NCI-H345 (cell line): ENCODE results near the gene CAMK2B.
"Not testable (repeated sequence)": the region's sequence is repeated elsewhere in the genome, so short reads cannot be mapped to it uniquely, and the experiment has no call there.

Experiments used
- DNase-seq: peaks from one replicate; lab custom pipeline; 2025; lab: John Stamatoyannopoulos, UW

The CAMK2B gene

DNA sequence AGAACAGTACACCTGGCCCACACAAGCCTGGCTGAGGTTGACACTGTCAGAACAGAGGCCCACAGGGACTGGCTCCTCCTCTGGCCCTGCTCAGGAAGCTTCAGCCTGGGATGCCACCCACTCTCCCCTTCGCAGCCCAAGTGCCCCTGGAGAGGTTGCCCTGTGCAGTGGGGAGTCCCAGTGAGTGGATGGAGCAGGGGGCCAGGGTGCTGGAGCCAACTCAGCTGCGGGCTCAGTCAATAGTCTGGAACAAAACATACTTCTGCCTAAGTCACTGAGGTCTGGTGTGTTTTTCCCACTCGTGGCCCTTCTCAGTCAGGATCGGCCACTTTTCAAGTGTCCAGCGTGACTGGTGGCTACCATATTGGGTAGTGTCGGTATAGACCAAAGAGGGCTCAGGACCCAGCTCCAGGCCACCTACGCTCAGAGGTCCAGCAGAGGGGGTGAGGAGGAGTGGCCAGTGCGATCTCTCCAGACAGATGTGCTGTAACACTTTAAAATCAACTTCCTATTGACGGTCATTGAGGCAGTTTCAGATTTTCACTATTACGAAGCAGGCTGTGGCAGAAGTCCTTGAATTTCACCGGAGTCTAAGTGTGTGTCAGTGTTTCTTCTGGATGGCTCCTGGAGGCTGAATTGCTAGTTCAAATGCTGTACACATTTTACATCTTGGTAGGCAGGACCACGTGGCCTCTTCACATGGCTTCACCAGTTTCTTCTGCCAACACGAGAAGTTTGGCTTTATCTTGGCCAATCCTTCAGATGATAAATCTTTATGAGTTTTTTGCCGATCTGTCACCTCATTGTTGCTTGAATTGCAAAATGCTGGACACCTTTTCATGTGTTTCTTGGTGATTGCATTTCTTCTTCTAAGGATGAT is 135.2 kb downstream of the CAMK2B start:
- DNase-seq: no peak

DNA sequence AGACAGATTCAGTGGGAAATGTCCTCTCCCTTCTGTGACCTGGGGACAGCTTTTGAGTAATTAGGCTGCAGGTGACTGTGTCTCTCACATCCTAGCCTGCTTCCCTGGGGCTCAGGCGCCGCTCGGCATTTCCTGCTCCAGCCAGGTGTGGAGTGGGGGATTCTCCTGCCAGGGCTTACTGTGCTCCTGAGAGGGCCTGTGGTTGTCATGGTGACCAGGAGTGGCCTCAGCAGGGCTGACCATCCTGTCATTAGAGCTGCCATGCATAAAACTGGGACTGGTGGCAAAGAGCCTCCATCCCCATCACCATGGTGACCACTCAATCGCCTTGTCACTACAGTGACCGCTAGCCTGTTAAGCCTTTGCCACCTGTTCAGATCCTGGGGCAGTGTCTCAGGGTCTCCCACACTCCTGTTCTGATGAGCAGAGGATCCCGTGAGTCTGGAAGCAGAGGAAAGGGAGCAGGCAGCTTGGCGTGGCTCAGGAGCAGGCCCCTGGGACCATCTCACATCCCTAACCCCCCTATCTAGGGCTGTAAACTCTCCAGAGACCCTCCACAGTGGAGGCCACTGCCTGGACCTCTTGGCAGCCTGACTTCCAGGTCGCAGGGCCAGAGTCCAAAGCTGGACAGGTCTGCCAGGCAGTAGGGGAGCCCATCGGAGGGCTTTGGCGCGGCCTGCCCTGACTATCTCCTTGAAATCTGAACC is 136.0 kb downstream of the CAMK2B start, which contains the start of gene GCK:
TSS of gene GCK (minus strand) at position 154 of the 707 bp plus-strand sequence. CDS start 486 bp downstream, outside the sequence.
- peak; percentile 21 for DNase-seq

GRCh38 chr7:44188480-44189225 is 136.7 kb downstream of the CAMK2B start:
- no peak for DNase-seq

DNA sequence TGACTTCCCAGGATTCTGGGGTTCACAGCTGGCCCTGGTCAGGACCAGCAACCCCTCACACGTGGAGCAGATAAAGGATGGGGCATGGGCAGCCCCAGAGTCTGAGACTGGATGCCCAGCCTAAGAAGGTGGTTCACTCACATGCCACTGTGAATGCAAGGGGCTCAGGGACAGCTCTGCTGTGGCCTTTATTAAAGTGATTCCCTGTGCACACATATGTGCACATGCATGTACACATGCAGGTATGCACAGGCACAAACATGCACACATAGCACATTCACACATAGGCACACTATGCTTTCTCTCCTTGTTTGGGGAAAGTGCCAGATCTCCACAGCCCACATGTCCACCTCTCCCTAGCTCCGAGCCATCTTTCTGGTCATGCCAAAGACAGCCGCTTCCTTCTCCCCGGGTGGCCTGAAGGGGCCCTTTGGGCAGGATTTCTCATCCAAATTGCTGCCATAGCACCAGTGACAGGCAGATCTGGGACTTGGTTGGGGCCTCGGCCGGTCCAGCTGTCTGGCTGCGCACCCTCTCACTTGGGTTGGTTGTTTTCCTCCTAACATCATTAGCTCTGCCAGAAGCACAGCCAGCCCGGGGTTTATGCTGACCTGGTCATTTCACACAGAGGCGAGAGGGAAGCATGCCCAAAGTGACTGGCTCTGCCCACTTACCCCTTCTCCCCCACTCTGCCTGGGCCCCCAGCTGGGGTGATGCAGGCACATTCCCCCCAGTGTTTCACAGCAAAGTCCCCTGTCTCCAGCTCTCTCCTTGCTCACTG is 137.6 kb downstream of the CAMK2B start:
- DNase-seq: no peak

GRCh38 chr7:44186736-44187135 is 138.7 kb downstream of the CAMK2B start:
- no peak for DNase-seq

- peak; percentile 8 for DNase-seq
These were observed 139.7 kb downstream of the CAMK2B start for GRCh38 chr7:44185729-44186128.

GRCh38 chr7:44184873-44185446 is 140.4 kb downstream of the CAMK2B start:
- DNase-seq: no peak

GRCh38 chr7:44184206-44184872 is 141.1 kb downstream of the CAMK2B start:
- peak; percentile 26 for DNase-seq

DNA sequence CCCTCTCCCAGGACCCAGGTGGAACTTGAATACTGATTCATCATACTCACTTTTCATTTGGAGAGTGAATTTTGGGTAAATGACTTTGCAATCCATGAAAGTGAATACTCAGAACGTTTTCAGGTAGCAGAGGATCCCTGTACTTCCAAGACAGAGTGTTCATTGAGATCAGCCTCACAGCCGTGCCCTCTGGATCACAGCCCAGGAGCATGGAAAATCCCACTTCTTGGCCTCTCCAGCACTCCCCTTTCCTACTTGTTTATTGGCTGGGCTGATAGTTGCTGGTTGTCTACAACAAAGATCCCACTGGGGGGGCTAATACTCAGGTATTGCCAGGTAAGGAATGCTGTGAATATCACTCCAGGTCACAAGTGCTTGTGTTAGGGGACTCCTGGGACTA is 142.0 kb downstream of the CAMK2B start:
- no peak for DNase-seq

DNA sequence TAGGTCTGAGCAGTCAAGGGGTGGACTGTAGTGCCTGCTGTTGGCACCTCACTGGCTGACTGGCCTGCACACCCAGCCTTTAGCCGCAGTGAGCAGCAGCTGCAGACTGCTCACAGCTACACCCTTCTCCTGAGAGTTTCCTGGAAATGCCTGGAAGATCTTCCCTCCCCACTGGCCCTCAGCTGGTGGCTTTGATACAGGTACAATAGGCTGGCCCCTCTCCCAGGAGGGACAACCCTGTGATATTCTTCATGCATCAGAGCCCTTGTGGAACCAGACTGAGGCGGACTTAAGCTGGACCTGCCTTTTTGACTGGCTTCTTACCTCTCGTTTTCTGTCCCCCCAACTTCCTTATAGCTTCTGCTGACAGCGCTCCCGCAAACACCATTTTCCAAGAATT is 142.6 kb downstream of the CAMK2B start:
- DNase-seq: no peak

GRCh38 chr7:44180631-44181030 is 144.8 kb downstream of the CAMK2B start:
- DNase-seq: no peak

DNA sequence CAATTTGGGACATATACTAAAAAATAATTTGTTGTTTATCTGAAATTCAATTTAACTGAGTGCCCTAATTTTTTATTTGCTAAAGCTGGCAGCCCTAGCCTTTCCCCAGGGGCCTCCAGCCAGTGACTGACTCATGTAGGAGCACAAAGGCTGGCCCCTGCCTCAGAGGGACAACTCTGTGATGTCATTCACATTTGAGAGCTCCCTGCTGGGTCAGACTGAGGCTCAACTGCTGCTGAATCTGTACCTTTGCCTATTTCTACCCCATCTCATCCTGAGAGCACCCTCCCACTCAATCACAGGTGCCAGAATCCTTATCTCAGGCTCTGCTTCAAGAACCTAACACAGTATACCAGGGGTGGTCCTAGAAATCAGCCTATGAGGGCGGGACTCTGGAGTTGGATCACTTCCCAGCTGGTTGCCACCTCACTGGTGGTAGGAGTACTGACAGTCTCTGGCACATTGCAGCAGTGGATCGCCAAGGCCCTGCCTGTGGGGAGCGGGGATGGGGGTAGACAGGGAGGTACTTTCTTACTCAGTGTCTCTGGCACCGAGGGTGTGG is 147.7 kb downstream of the CAMK2B start:
- peak; percentile 56 for DNase-seq

GRCh38 chr7:44176486-44176885 is 148.9 kb downstream of the CAMK2B start:
- DNase-seq: no peak

GRCh38 chr7:44175730-44176129 is 149.7 kb downstream of the CAMK2B start:
- no peak for DNase-seq

DNA sequence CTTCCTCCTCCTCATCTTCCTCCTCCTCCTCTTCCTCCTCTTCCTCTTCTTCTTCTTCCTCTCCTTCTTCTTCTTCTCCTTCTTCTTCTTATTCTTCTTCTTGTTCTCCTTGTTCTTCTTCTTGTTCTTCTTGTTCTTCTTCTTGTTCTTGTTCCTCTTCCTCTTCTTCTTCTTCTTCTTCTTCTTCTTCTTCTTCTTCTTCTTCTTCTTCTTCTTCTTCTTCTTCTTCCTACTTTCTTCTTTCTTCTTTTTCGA is 150.8 kb downstream of the CAMK2B start:
- DNase-seq: not testable (repeated sequence)

GRCh38 chr7:44173911-44174693 is 151.3 kb downstream of the CAMK2B start:
- DNase-seq: no peak

DNA sequence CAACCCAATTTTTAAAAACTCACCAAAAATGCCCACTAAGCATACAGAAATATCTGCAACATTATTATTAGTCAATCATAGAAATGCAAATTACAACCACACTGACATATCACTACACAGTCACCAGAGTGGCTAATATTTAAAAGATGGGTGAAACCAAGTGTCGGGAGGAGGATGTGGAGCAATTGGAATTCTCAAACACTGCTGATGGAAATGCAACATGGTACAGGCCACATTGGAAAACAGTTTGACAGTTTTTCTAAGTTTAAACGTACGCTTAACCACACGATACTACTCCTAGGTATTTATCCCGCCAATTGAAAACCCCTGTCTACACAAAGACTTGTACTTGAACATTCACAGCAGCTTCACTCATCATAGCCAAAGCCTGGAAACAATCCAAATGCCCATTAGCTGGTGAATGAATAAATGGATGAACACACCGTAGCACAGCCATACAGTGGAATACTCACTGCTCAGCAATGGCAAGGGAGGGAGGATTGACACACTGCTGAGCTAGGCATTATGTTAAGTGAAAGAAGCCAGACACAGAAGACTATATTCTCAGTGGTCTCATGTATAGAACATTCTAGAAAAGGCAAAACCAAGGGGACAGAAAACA is 152.5 kb downstream of the CAMK2B start:
- DNase-seq: peak; percentile 84

GRCh38 chr7:44172352-44172751 is 153.0 kb downstream of the CAMK2B start:
- no peak for DNase-seq

DNA sequence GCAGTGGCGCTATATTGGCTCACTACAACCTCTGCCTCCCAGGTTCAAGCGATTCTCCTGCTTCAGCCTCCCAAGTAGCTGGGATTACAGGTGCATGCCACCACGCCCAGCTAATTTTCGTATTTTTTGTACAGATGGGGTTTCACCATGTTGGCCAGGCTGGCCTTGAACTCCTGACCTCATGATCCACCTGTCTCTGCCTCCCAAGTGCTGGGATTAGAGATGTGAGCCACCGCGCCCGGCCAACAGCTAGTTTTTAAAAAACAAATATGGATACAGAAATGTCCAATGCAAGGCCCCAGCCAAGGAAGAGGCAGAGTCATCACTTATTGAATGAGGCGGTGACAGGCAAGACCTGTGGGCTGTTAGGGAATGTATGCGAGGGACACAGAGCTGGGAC is 153.5 kb downstream of the CAMK2B start:
- not testable (repeated sequence) for DNase-seq
